ENCODE data around the gene VANGL1.

VANGL1 gene

GRCh38 chr1:115668579-115668978 lies 26.8 kb downstream of the VANGL1 start:
- DNase-seq (ENCODE audit: low read depth), result no peak

DNA sequence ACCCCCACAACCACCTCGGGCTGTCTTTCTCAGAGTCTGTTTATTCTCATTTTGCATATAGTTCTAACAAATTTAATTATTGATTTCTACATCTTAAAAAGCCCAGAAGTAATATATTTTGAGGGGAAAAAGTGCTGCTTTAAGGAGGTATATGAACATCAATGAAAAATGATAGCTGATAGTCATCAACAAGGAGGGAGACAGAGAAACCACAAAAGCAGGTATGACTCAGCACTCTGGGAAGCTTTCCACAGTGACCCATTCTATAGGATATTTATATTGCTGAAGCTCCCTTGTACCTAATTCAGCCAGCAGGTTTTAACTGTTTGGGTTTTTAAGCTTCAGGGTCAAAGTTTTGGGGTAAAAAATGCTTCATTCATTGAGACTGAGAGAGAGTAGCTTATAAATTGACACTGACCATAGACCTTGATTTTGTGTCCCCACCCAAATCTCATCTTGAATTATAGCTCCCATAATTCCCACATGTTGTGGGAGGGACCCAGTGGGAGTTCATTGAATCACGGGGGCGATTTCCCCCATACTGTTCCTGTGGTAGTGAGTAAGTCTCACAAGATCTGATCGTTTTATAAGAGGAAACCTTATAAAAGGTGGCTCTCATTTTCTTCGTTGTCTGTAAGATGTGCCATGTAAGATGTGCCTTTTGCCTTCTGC lies 27.4 kb downstream of the VANGL1 start:
- no peak for DNase-seq (ENCODE audit: low read depth)

DNA sequence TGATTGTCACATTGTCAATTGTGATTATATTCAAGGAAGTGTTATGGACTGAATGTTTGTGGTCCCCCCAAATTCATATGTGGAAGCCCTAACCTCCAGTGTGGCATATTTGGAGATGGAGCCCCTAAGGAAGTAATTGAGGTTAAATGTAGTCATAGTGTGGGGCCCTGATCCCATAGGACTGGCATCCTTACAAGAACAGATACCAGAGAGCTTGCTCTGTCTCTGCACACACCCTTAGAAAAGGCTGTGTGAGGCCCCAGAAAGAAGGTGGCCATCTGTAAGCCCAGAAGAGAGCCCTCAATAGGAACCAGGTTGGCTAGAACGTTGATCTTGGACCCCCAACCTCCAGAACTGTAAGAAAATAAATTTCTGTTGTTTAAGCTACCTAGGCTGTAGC lies 28.1 kb downstream of the VANGL1 start:
- DNase-seq (ENCODE audit: low read depth), result no peak

- no peak for DNase-seq (ENCODE audit: low read depth)
Measured at GRCh38 chr1:115670476-115671175, 28.9 kb downstream of the VANGL1 start.

GRCh38 chr1:115671176-115671934 lies 29.6 kb downstream of the VANGL1 start:
- DNase-seq (ENCODE audit: low read depth), result no peak

- no peak for DNase-seq (ENCODE audit: low read depth)
Measured at GRCh38 chr1:115672224-115673009, 30.6 kb downstream of the VANGL1 start.

- DNase-seq (ENCODE audit: low read depth), result no peak
Measured at GRCh38 chr1:115676498-115677181, 34.9 kb downstream of the VANGL1 start.

- no peak for DNase-seq (ENCODE audit: low read depth)
Measured at GRCh38 chr1:115677182-115677555, 35.4 kb downstream of the VANGL1 start.

DNA sequence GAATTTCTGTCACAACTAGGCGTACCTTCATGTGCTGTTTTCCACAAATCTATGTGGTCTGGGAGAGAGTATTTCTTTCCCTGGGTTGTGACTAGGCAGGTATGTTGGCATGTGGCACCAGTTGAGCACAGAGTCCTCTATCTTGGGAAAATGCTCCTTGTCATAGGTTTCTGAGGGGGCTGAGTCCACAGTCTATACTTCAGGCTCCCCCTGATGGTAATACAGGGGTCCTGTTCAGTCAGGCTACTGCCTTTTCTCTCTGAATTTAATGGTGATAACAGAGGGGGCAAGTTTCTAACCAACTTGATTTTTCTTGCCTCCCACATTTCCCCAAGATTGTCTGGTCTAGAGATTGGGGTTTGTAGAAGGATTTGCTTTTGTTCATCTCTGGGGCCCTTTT lies 35.8 kb downstream of the VANGL1 start:
- DNase-seq (ENCODE audit: low read depth), result no peak

- DNase-seq (ENCODE audit: low read depth), result no peak
Measured at GRCh38 chr1:115678141-115678540, 36.4 kb downstream of the VANGL1 start.

DNA sequence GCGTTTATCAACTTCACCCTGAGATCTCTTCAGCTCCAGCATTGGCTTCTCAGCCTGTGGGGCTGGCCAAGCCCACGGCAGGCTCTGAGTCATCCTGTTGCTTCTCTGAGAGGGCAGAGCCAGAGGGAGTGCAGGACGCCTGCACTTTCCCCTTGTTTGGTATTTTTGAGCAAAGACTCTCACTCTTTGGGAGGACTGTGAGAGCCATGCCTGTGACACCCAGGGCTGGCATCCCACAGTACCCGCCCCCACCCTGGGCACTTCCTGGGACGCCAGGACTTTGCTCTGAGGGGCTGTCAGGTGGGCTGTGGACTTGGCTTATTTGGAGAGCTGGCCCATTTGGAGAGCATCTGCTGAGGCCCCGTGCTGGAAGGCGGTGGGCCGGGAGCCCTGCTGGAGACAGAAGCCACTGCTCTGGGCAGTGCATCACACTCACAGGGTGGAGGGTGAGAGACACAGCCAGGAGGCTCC lies 37.4 kb downstream of the VANGL1 start:
- DNase-seq (ENCODE audit: low read depth), result no peak

GRCh38 chr1:115680730-115681111 lies 39.0 kb downstream of the VANGL1 start:
- DNase-seq (ENCODE audit: low read depth), result no peak

DNA sequence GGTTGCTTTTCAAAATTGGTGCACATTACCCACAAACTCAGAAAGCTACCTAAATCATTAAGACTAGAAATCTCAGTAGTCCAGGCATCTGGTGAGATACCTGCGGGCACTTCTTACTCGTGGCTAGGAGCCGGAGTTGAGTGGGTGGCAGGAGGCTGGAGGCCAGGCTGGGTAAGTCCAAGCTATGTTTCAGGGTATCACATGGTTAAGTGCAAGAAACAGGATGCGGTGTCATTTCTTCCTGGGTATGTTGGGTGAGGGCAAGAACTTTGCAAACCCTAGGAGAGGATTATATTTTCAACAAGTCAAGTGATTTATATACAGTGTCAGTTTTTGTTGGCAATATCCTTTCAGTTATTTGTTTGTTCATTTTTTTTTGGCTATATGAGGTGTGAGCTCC lies 41.0 kb downstream of the VANGL1 start:
- DNase-seq (ENCODE audit: low read depth), result no peak

- no peak for DNase-seq (ENCODE audit: low read depth)
Measured at GRCh38 chr1:115685029-115685705, 43.4 kb downstream of the VANGL1 start.

DNA sequence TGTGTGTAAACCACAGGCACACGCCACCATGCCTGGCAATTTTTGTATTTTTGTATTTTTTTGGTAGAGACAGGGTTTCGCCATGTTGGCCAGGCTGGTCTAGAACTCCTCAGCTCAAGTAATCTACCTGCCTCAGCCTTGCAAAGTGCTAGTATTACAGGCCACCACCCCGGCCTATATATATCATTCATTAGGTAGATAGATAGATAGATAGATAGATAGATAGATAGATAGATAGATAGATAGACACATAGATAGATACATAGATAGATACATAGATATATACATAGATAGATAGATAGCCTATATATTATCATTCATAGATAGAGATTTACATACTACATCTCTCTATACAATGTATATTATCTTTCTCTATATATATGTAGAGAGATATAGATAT lies 46.0 kb downstream of the VANGL1 start:
- no peak for DNase-seq (ENCODE audit: low read depth)

DNA sequence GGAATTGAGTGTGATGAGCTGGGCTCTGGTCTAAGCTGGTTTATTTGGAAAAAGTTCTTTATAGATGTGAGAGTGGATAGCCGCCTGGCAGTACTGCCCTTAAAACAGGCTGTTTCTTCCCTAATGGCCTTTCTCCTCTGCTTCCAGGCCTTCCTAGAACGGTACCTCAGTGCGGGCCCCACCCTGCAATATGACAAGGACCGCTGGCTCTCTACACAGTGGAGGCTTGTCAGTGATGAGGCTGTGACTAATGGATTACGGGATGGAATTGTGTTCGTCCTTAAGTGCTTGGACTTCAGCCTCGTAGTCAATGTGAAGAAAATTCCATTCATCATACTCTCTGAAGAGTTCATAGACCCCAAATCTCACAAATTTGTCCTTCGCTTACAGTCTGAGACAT lies 49.2 kb downstream of the VANGL1 start:
- DNase-seq (ENCODE audit: low read depth), result no peak

DNA sequence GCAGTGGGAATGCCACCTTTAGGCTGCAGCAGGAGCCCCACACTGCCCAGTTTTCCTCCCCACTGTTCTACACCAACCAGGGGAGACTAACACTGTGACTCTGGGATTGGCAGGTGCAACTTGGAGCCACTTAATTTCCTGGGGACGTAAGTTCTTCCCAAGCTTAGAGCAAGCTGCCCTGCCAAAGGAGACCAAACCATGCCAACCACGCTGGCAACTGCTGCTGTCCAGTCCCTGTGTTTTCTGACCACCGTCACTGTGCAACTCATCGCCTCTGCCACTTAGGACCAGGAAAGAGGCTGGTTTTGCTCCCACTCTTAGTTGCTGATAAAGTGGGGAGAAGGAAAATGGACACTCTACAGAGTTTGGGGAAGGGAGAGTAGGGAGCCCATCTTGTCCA lies 50.5 kb downstream of the VANGL1 start:
- no peak for DNase-seq (ENCODE audit: low read depth)

- no peak for DNase-seq (ENCODE audit: low read depth)
Measured at GRCh38 chr1:115694805-115695204, 53.0 kb downstream of the VANGL1 start.

- no peak for DNase-seq (ENCODE audit: low read depth)
Measured at GRCh38 chr1:115697619-115698018, 55.8 kb downstream of the VANGL1 start.

- no peak for DNase-seq (ENCODE audit: low read depth)
Measured at GRCh38 chr1:115701090-115701489, 59.3 kb downstream of the VANGL1 start.

DNA sequence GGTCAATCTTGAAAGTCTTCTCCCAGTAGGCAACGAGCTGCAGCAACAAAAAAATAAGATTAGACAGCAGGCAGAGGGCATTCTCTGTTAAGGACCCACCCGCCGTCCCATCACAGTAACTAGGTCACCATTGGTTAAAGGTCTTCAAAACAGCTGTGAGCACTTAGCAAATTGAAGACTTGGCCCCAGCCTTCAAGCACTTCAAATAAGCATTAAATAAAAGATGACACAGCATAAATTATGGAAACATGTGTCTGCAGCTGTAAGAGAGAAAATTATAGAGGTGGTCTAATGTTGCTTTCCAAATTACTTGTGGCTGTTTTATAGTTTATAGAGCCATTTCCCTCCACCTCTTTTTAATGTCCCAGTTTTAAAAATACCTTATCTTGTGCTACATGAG lies 61.2 kb downstream of the VANGL1 start:
- DNase-seq (ENCODE audit: low read depth), result no peak
